Peyer's patch (tissue), 4 donors: ENCODE results near the gene BNIP5. TPM values are rescaled to one million over a fixed set of nuclear protein-coding genes. Genes with fewer than 3 reads are reported as not detected.
A peak's percentile ranks its signal among the peaks of the same experiment; 100 is the strongest.

Experiments
- DNase-seq, 3 donors: peaks; one replicate each; pipeline ENCODE4 v3.0.0-alpha.2; 2017 to 2019
- H3K27ac ChIP-seq, 4 donors: fragments of 200-600 bp; sonication (generic); one replicate each; pipeline ENCODE4 v1.5.1; 2016 to 2019
- H3K27me3 ChIP-seq, 2 donors: fragments of 200-600 bp; sonication (generic); one replicate each; pipeline ENCODE4 v1.5.1; 2019
- H3K36me3 ChIP-seq, 3 donors: fragments of 200-600 bp; sonication (generic); one replicate each; pipeline ENCODE4 v1.5.1; 2016 to 2019
- H3K4me1 ChIP-seq, 4 donors: fragments of 200-600 bp; sonication (generic); one replicate each; pipeline ENCODE4 v1.5.1; 2016 to 2019
- H3K4me3 ChIP-seq, 4 donors: fragments of 200-600 bp; sonication (generic); 1 replicate in 3 of 4; 2 replicates in 1 of 4; pipeline ENCODE4 v1.5.1; 2016 to 2019; ENCODE audit warnings: mild to moderate bottlenecking in 1 of 4
- H3K9me3 ChIP-seq, 4 donors: fragments of 200-600 bp; sonication (generic); one replicate each; pipeline ENCODE4 v1.5.1; 2016 to 2019; ENCODE audit warnings: mild to moderate bottlenecking in 1 of 4
- POLR2A ChIP-seq, 2 donors: fragments of 450-650 bp; IDR thresholded peaks; one replicate each; pipeline ENCODE4 v1.5.1; 2017; ENCODE audit warnings: antibody characterized with exemption in 2 of 2, mild to moderate bottlenecking in 2 of 2, moderate library complexity in 2 of 2
- total RNA-seq, 4 donors: library from RNA; depleted of rRNA; stranded (reverse); fragments of >200 nt; gene quantifications; one replicate each; pipeline ENCODE4 v1.1.0, GENCODE V29; 2016
- TF ChIP-seq, protein P1 (sequence below), 6 experiments: fragments of 450-650 bp in 4 of 6; fragments of 200-600 bp in 2 of 6; sonication (generic) in 1 of 6; IDR thresholded peaks; one replicate each; pipeline ENCODE4 v1.5.1; 2017 to 2019; ENCODE audit warnings: antibody characterized with exemption in 6 of 6, mild to moderate bottlenecking in 3 of 6, moderate library complexity in 1 of 6

BNIP5 gene
- total RNA-seq, 4 donors from 2014 or later = 9.1 to 35.4 (median 25.3) TPM

DNA sequence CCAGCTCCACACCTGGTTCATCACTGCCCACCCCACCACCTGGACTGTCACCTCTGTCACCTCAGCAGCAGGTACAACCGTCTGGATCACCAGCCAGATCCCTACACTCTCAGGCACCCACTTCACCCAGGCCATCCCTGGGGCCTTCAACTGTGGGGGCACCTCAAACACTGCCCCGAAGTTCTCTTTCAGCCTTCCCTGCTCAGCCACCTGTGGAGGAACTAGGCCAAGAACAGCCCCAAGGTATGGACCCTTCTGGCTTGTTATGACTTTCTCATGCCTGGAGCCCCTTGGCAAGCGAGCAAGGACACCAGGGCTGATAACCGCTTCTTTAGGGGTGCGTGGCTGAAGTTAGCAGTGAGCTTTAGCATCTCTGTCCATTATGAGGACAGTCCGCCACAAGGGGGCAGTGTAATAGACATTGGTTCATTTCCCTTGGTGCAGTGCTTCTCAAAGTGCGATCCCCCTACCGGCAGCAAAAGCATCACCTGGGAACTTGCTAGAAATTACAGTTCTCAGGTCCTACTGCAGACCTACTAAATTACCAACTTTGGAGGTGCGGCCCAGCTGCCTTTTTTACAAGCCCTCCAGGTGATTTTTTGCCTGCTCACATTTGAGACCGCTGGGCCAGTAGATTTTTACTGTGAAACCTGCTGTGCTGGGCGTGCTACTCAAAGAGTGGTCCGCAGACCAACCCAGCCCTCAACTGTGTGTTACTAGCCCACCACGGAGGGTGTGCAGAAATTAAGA lies 34.3 kb downstream of the BNIP5 start:
- TF ChIP-seq, protein P1, sequence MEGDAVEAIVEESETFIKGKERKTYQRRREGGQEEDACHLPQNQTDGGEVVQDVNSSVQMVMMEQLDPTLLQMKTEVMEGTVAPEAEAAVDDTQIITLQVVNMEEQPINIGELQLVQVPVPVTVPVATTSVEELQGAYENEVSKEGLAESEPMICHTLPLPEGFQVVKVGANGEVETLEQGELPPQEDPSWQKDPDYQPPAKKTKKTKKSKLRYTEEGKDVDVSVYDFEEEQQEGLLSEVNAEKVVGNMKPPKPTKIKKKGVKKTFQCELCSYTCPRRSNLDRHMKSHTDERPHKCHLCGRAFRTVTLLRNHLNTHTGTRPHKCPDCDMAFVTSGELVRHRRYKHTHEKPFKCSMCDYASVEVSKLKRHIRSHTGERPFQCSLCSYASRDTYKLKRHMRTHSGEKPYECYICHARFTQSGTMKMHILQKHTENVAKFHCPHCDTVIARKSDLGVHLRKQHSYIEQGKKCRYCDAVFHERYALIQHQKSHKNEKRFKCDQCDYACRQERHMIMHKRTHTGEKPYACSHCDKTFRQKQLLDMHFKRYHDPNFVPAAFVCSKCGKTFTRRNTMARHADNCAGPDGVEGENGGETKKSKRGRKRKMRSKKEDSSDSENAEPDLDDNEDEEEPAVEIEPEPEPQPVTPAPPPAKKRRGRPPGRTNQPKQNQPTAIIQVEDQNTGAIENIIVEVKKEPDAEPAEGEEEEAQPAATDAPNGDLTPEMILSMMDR (IDR thresholded peaks at IDR 0.05) = peak; percentile 96 to 99 (median 98)
- no peak for TF ChIP-seq POLR2A (IDR thresholded peaks at IDR 0.05)
- Histone ChIP-seq H3K4me3 (no peak overlapping the region), H3K27me3 (no peaks in the 10 kb centered on the region), H3K36me3 (no peaks in the 10 kb centered on the region), H3K4me1 (no peaks in the 10 kb centered on the region), H3K27ac (no peak overlapping the region), H3K9me3 (no peaks in the 10 kb centered on the region)
- peak; percentile 81 to 97 (median 97) for DNase-seq

DNA sequence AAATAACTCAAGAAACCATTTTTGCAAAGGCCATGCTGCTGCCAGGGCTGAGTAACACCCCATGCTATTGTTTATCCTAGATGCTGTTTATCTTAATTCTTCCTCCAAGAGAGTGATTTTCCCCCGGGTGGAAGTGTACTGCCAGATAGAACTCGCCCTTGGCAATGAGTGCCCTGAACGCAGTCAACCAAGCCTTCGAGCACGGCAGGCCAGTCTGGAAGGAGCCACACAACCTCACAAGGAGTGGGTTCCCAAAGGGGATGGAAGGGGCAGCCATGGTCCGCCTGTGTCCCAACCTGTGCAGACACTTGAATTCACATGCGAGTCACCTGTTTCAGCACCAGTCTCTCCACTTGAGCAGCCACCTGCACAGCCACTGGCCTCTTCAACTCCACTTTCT lies 34.9 kb downstream of the BNIP5 start:
- no peak overlapping the region for H3K27ac ChIP-seq
- H3K4me3 ChIP-seq = no peak overlapping the region
- H3K4me1 ChIP-seq = no peaks in the 10 kb centered on the region
- H3K36me3 ChIP-seq = no peaks in the 10 kb centered on the region
- no peaks in the 10 kb centered on the region for H3K9me3 ChIP-seq
- peak in 1 of 3 donors; percentile 46 for DNase-seq
- H3K27me3 ChIP-seq = no peaks in the 10 kb centered on the region
- TF ChIP-seq, protein P1 (IDR thresholded peaks at IDR 0.05) = no peak
- TF ChIP-seq POLR2A (IDR thresholded peaks at IDR 0.05) = no peak

DNA sequence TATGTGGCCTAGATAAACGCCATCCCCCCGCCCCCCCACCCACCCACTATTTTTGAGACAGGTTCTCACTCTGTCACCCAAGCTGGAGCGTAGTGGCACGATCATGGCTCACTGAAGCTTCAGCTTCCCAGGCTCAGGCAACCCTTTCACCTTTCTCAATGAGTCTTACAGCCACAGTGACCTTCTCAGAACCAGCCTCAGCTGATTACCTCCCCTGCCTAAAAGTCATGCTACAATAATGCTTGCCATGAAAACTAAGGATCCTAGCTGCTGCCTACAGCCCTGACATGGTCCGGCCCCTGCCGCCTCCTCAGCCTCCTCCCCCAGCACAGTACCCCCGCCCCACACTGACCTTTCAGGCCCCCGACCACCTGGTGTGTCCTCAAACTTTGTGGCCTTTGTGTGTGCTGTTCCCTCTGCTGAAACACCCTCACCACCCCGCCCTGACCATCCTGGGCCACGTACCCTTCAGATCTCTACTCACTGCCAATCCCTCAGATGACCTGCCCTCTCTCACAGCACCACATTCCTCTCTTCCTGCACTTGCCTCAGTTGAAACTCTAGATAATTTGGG lies 35.5 kb downstream of the BNIP5 start:
- H3K4me3 ChIP-seq = no peak overlapping the region

DNA sequence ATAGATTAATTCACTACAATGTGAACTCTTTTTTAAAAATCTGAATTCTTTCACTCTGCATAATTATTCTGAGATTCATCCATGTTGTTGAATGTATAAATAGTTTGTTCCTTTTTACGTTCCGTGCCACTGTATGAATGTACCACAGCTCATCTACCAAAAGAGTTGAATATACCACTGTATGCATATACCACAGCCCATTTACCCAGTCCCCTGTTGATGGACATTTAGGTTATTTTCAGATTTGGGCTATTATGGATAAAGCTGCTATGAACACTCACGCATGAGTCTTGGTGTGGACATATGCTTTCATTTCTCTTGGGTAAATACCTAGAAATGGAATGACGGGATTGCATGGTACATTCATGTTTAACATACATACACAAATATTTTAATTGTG lies 38.7 kb downstream of the BNIP5 start:
- H3K9me3 ChIP-seq = no peaks in the 10 kb centered on the region
- H3K4me3 ChIP-seq = no peak overlapping the region
- no peak for DNase-seq
- H3K4me1 ChIP-seq = no peaks in the 10 kb centered on the region
- no peak for TF ChIP-seq POLR2A (IDR thresholded peaks at IDR 0.05)
- TF ChIP-seq, protein P1 (IDR thresholded peaks at IDR 0.05) = no peak
- no peak overlapping the region for H3K27ac ChIP-seq
- no peaks in the 10 kb centered on the region for H3K27me3 ChIP-seq
- H3K36me3 ChIP-seq = no peaks in the 10 kb centered on the region

More for the DNA sequence above, 35.5 kb downstream of the BNIP5 start:
- Histone ChIP-seq H3K27ac (no peak overlapping the region), H3K27me3 (no peaks in the 10 kb centered on the region), H3K36me3 (no peaks in the 10 kb centered on the region), H3K4me1 (no peaks in the 10 kb centered on the region), H3K9me3 (no peaks in the 10 kb centered on the region)
- DNase-seq = no peak
- TF ChIP-seq, protein P1 (IDR thresholded peaks at IDR 0.05) = no peak
- no peak for TF ChIP-seq POLR2A (IDR thresholded peaks at IDR 0.05)

DNA sequence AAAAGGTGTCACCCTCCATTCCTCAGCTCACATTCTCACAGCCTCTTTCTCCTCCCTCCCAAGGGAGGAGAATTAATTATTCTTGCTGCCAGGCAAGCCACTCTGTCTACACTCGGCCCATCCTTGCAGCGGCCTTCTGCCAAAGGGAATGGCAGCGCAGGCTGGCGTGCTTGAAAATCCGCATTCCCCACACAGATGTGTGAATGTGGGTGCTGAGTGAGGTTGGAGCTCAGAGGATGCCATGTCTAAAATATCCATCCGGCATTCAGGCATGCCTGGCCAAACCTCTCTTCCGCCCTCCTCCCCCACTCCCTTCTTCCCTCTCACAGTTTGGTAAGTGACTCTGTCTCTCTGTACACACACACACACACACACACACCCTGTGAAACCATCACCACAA lies 39.2 kb downstream of the BNIP5 start:
- no peak for DNase-seq
- Histone ChIP-seq H3K36me3 (no peaks in the 10 kb centered on the region), H3K27me3 (no peaks in the 10 kb centered on the region), H3K27ac (no peak overlapping the region), H3K9me3 (no peaks in the 10 kb centered on the region), H3K4me1 (no peaks in the 10 kb centered on the region), H3K4me3 (no peak overlapping the region)
- TF ChIP-seq, protein P1 (IDR thresholded peaks at IDR 0.05) = no peak
- TF ChIP-seq POLR2A (IDR thresholded peaks at IDR 0.05) = no peak
